Pancreas (tissue), 10 donors: ENCODE data around the gene MOB3A. TPM values are rescaled to one million over a fixed set of nuclear protein-coding genes. Genes with fewer than 3 reads are reported as not detected.

Experiments
- ATAC-seq, 4 donors: fragments of 200-7000 bp; cut with Tn5 transposase; one replicate each; pipeline versions ENCODE4 v1.8.0 to v1.9.1; 2020; ENCODE audit warnings: mild to moderate bottlenecking in 4 of 4, moderate library complexity in 4 of 4
- DNase-seq, 6 donors: peaks; one replicate each; pipeline ENCODE4 v3.0.0-alpha.2; 2020
- FAIRE-seq: peaks from 2 replicates; lab custom pipeline; 2012; peaks lifted over from hg19 to GRCh38; lab: Jason Lieb, UNC
- H3K27ac ChIP-seq, 4 donors: fragments of 200-600 bp; sonication (generic); 1 replicate in 3 of 4; 2 replicates in 1 of 4; pipeline versions ENCODE4 v1.5.0 to v1.8.0; 2020
- H3K27me3 ChIP-seq, 4 donors: fragments of 200-600 bp; one replicate each; pipeline ENCODE4 v1.8.0; 2021
- H3K36me3 ChIP-seq, 3 donors: fragments of 200-600 bp; sonication (generic) in 1 of 3; one replicate each; pipeline versions ENCODE4 v1.5.0 to v1.8.0; 2020 to 2021
- H3K4me1 ChIP-seq, 3 donors: fragments of 200-600 bp; one replicate each; pipeline ENCODE4 v1.8.0; 2021
- H3K4me3 ChIP-seq, 4 donors: fragments of 200-600 bp; sonication (generic) in 2 of 4; one replicate each; pipeline versions ENCODE4 v1.5.0 to v1.8.0; 2020 to 2021
- H3K9me3 ChIP-seq, 4 donors: fragments of 200-600 bp; one replicate each; pipeline ENCODE4 v1.8.0; 2021
- WGBS, 2 donors: extraction: QIAGEN DNeasy Blood & Tissue Kit; methylation state at CpG; one replicate each; pipeline ENCODE4 v1.1.7; 2013; 5-methylcytosine and 5-hydroxymethylcytosine counted together
- intact Hi-C, 3 donors: fragments of 100-400 bp; cut with DNase I; formaldehyde crosslinking; loops; one replicate each; pipeline versions ENCODE4 v1.11.1 to v1.14.2; 2022
- polyA plus RNA-seq, 2 donors: library from polyadenylated mRNA; stranded (reverse); fragments of 200-250 nt; gene quantifications; one replicate each; pipeline ENCODE4 v1.2.3, GENCODE V29; 2013
- total RNA-seq, 6 donors: library from RNA; stranded (reverse); fragmentation: NEBNext Ultra II Directional in 4 of 6; extraction: Animal tissue kit (Norgen Biotek cat#: 25700) in 4 of 6; gene quantifications; one replicate each; pipeline versions ENCODE4 v1.2.1 to v1.2.4, GENCODE V29; 2021 to 2023
- TF ChIP-seq, protein P1 (sequence below), 4 donors: fragments of 200-600 bp; sonication (generic) in 3 of 4; IDR thresholded peaks; one replicate each; pipeline versions ENCODE4 v1.5.0 to v1.8.0; 2021; ENCODE audit warnings: antibody characterized with exemption in 4 of 4
- donor health status: healthy with polysubstance abuse.
- donor health status: DM: no; HTN: no; CAD: no; lungs with moderate emphysema.
- donor health status: DM: no; HTN: no; CAD: no.
- donor health status: control.
- donor health status: control.
- donor health status: Bipolar disorder and iron deficiency.
- donor health status: DM: yes; HTN: yes; CAD: no.
- donor health status: DM: no; HTN: no; CAD: no.
- donor health status: DM: no; HTN: no; CAD: no.
- donor health status: DM: yes; HTN: yes; CAD: no.

The MOB3A gene
- total and polyA plus RNA-seq, 8 donors, result 9.2 to 26.0 (median 16.6) TPM

DNA sequence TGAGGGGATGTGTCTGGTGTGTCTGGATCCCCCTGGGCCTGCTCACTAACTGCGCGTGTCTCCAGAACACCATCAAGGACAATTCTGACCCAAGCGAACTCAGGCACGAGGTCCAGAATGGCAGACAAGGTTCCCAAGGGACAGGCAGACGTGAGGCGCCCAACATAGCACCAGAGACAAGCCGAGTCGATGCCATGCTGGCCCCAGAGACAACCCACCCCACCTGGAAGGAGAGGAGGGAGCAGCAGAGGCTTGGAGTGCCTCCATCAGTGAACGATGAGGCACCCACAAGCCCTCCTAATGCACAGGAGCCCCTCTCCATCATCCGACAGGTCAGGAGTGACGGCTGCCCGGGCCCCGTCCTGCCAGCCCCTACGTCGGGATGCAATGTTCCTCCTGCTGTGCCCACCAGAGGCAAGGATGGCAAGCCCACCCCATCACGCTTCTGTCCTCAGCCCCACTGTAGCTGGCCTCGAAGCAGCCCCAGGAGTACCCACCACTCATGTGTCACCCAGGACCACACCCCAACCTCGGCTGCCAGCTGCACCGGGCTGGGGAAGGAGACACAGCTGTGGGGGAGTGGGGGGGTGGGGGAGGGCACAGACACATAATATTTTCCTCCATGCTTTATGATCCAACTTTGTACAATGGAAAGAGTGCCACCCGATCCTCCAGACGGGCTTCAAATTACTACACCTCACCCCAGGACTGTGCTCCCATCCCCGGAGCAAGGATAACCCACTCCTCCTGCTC, 43.4 kb upstream of the MOB3A start:
- intact Hi-C loops, result no loop called here
- TF ChIP-seq, protein P1, sequence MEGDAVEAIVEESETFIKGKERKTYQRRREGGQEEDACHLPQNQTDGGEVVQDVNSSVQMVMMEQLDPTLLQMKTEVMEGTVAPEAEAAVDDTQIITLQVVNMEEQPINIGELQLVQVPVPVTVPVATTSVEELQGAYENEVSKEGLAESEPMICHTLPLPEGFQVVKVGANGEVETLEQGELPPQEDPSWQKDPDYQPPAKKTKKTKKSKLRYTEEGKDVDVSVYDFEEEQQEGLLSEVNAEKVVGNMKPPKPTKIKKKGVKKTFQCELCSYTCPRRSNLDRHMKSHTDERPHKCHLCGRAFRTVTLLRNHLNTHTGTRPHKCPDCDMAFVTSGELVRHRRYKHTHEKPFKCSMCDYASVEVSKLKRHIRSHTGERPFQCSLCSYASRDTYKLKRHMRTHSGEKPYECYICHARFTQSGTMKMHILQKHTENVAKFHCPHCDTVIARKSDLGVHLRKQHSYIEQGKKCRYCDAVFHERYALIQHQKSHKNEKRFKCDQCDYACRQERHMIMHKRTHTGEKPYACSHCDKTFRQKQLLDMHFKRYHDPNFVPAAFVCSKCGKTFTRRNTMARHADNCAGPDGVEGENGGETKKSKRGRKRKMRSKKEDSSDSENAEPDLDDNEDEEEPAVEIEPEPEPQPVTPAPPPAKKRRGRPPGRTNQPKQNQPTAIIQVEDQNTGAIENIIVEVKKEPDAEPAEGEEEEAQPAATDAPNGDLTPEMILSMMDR (IDR thresholded peaks at IDR 0.05), result no peak
- Histone ChIP-seq H3K9me3 (no peaks in the 10 kb centered on the region), H3K36me3 (peaks cover 0 to 20% (median 8%) of the 10 kb centered on the region in 3 donors), H3K4me3 (no peak overlapping the region), H3K27me3 (no peaks in the 10 kb centered on the region), H3K27ac (no peak overlapping the region), H3K4me1 (no peaks in the 10 kb centered on the region)
- no peak for FAIRE-seq
- no peak for ATAC-seq
- 83 to 86% methylated on average over 21 to 22 of the region's 22 CpGs for WGBS, 2 donors
- no peak for DNase-seq

DNA sequence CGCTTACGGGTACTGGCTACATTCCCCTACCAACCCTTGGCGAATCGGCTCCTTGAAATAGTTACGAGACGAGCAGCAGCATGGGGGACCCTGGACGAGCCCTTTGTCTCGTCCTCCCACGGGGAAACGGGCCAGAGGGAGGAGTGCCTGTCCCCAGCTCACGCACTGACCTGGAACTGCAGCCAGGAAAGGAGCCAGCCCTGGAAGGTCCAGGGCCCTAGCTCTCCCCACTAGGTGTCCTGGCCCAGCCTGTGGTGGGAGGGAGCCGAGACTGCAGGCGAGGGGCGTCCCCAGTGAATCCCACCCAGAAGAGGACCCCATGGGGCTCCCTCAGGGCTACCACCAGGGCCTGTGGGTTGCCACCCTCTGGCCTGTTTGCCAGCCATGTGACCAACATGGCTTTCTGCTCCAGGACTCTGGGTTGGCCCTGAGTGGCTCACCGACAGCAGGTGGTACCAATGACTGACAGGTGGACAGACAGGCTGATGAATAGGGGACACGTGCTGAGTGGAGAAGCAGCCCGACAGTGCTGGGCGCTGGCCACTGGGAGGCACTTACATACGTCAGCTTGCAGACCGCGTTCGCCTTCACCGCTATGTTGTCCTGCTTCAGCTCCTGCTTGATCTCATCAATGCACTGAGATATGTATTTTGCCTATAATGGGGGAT, 42.1 kb upstream of the MOB3A start:
- intact Hi-C loops, result no loop called here
- H3K27me3 ChIP-seq, result no peaks in the 10 kb centered on the region
- FAIRE-seq (no peak), DNase-seq (peak in 1 of 6 donors; percentile 45), ATAC-seq (no peak)
- peaks cover 0 to 20% (median 8%) of the 10 kb centered on the region in 3 donors for H3K36me3 ChIP-seq
- WGBS, 2 donors, result 92% methylated on average over 23 of the region's 23 CpGs
- TF ChIP-seq, protein P1 (IDR thresholded peaks at IDR 0.05), result no peak
- H3K4me3 ChIP-seq, result no peak overlapping the region
- no peaks in the 10 kb centered on the region for H3K4me1 ChIP-seq
- no peaks in the 10 kb centered on the region for H3K9me3 ChIP-seq
- no peak overlapping the region for H3K27ac ChIP-seq

DNA sequence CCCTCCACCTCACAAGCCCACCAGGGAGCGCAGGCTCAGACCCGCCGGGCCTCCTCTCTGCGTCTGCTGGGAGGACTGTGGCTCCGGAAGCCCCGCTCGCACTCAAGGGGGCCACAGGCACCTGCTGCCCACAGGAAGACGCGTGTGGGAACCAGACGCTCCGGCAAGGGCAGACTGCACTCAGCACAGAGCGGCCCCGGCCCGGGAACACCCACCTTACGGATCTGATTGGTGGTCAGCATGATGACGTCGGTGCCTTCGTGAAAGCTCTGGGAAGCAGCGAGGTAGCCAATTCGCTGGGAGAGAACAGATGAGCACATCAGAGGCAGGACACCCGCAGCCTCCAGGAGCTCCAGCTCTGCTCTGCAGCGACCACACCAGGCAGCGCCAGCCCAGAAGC, 40.7 kb upstream of the MOB3A start:
- TF ChIP-seq, protein P1 (IDR thresholded peaks at IDR 0.05), result no peak
- no peak for ATAC-seq
- H3K4me1 ChIP-seq, result no peaks in the 10 kb centered on the region
- H3K36me3 ChIP-seq, result peaks cover 0 to 20% (median 15%) of the 10 kb centered on the region in 3 donors
- no peaks in the 10 kb centered on the region for H3K9me3 ChIP-seq
- FAIRE-seq, result no peak
- no peak overlapping the region for H3K27ac ChIP-seq
- 93 to 95% methylated on average over 23 of the region's 23 CpGs for WGBS, 2 donors
- H3K4me3 ChIP-seq, result no peak overlapping the region
- peak in 1 of 6 donors; percentile 65 for DNase-seq
- no peaks in the 10 kb centered on the region for H3K27me3 ChIP-seq
- intact Hi-C loops, result no loop called here

DNA sequence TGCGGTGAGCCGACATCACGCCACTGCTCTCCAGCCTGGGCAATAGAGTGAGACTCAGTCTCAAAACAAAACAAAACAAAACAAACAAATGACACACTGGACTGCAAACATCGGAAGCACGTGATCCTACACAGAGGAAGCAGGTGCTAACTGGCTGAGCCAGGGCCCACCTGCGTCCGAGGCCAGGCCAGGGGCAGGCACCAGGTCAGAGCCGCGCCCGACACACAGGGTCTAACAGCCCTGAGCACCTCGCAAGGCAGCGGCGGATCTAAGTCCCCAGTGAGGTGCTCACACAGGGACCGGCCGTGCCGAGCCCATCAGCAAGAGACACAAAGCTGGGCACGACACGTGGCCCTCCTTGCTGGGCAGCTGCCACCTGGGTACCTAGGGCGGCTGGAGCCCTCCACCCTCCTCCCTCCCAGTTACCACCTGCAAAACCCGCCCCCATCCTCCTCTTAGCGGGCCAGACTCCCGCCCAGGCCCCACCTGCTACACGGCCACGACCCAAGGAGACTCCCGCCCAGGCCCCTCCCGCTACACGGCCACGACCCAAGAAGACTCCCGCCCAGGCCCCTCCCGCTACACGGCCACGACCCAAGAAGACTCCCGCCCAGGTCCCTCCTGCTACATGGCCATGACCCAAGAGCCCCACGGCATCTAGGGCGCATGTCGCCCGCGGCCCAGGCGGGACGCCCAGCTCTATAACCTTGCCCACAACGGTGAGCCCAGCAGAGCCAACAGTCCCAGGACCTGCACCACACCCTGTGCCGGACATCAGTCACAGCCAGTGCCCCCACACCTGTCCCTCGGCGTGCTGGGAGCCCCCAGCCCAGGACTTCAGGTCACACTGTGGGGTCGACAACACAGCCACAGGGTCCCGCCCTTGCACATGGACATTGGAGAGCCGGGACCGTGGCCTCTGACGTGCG, 39.6 kb upstream of the MOB3A start:
- FAIRE-seq, result no peak
- 90 to 91% methylated on average over 48 to 50 of the region's 50 CpGs for WGBS, 2 donors
- Histone ChIP-seq H3K27ac (no peak overlapping the region), H3K27me3 (no peaks in the 10 kb centered on the region), H3K4me3 (no peak overlapping the region), H3K9me3 (no peaks in the 10 kb centered on the region), H3K4me1 (no peaks in the 10 kb centered on the region), H3K36me3 (peaks cover 0 to 20% (median 17%) of the 10 kb centered on the region in 3 donors)
- TF ChIP-seq, protein P1 (IDR thresholded peaks at IDR 0.05), result no peak
- peak in 2 of 4 donors; percentile 21 to 29 for ATAC-seq
- DNase-seq, result peak in 2 of 6 donors; percentile 53 to 81
- intact Hi-C loops, result no loop called here
